Measurements from ENCODE around the gene PAGE3.

Gene PAGE3

GRCh38 chrX:55264816-55265215, at the start of gene PAGE3:
Gene PAGE3, minus strand, starts transcription at chrX:55264916. Its CDS starts 1,013 bp downstream, at chrX:55263903.
- DNase-seq, result no peak

GRCh38 chrX:55312655-55313054, 47.9 kb upstream of the PAGE3 start:
- DNase-seq, result no peak

- DNase-seq, result no peak
These were observed 26.2 kb upstream of the PAGE3 start for GRCh38 chrX:55290963-55291362.

- no peak for DNase-seq
These were observed 15.1 kb upstream of the PAGE3 start for GRCh38 chrX:55279832-55280231.

- DNase-seq, result no peak
These were observed 3.9 kb downstream of the PAGE3 start for GRCh38 chrX:55260806-55261205.

- DNase-seq, result no peak
These were observed 11.2 kb downstream of the PAGE3 start for GRCh38 chrX:55253528-55253927.

- DNase-seq, result no peak
These were observed 23.9 kb downstream of the PAGE3 start for GRCh38 chrX:55240788-55241340.

GRCh38 chrX:55220119-55220794, 44.5 kb downstream of the PAGE3 start, which contains the start of gene PAGE5:
Gene PAGE5, plus strand, starts transcription at chrX:55220346. Its CDS starts 1,037 bp downstream, at chrX:55221383.
- peak; percentile 86 for DNase-seq

GRCh38 chrX:55213381-55213780, 51.3 kb downstream of the PAGE3 start:
- no peak for DNase-seq

GRCh38 chrX:55210931-55211677, 53.6 kb downstream of the PAGE3 start:
- no peak for DNase-seq

All from NCI-H2227 treated with DMSO at 0.1 percent for 48 hours (cell line).